Endothelial cell (in vitro differentiated cells): ENCODE results near the gene ZNF207. TPM values are rescaled to one million over a fixed set of nuclear protein-coding genes. Genes with fewer than 3 reads are reported as not detected.

Experiments
- DNase-seq: peaks from one replicate; pipeline ENCODE4 v3.0.0; 2021; ENCODE audit warnings: low spot score
- H3K27ac Mint-ChIP-seq: one replicate; pipeline ENCODE4 v1.8.0; 2021; ENCODE audit warnings: mixed read lengths, inconsistent platforms; ENCODE audit not compliant: unreplicated experiment
- H3K27me3 Mint-ChIP-seq: one replicate; pipeline ENCODE4 v1.8.0; 2021; ENCODE audit warnings: mild to moderate bottlenecking, moderate library complexity, mixed read lengths, inconsistent platforms; ENCODE audit not compliant: unreplicated experiment
- H3K36me3 Mint-ChIP-seq: one replicate; pipeline ENCODE4 v1.8.0; 2021; ENCODE audit warnings: mild to moderate bottlenecking, low read depth, mixed read lengths, inconsistent platforms; ENCODE audit not compliant: unreplicated experiment
- H3K4me1 Mint-ChIP-seq: one replicate; pipeline ENCODE4 v1.8.0; 2021; ENCODE audit warnings: mild to moderate bottlenecking, mixed read lengths, inconsistent platforms; ENCODE audit not compliant: unreplicated experiment
- H3K4me3 Mint-ChIP-seq: one replicate; pipeline ENCODE4 v1.8.0; 2021; ENCODE audit warnings: mild to moderate bottlenecking, mixed read lengths, inconsistent platforms; ENCODE audit not compliant: unreplicated experiment
- H3K9me3 Mint-ChIP-seq: one replicate; pipeline ENCODE4 v1.8.0; 2021; ENCODE audit warnings: mixed read lengths, inconsistent platforms; ENCODE audit not compliant: unreplicated experiment
- CTCF ChIP-seq: fragments of 200-600 bp; sonication (generic); IDR thresholded peaks from one replicate; pipeline ENCODE4 v1.5.0; 2021; ENCODE audit warnings: antibody characterized with exemption; ENCODE audit not compliant: unreplicated experiment
- total RNA-seq: library from RNA; stranded (reverse); fragmentation: NEBNext Ultra II Directional; extraction: Animal tissue kit (Norgen Biotek cat#: 25700); gene quantifications from one replicate; pipeline ENCODE4 v1.2.1, GENCODE V29; 2021; ENCODE audit not compliant: unreplicated experiment

The ZNF207 gene
- total RNA-seq, 1 donor from 2014 or later = 211 TPM

GRCh38 chr17:32335046-32335445, 14.9 kb upstream of the ZNF207 start:
- H3K27me3 Mint-ChIP-seq = no peaks in the 10 kb centered on the region
- H3K36me3 Mint-ChIP-seq = peaks cover 3% of the 10 kb centered on the region
- no peak overlapping the region for H3K4me3 Mint-ChIP-seq
- DNase-seq = no peak
- H3K9me3 Mint-ChIP-seq = no peaks in the 10 kb centered on the region
- H3K27ac Mint-ChIP-seq = no peak overlapping the region
- no peaks in the 10 kb centered on the region for H3K4me1 Mint-ChIP-seq
- TF ChIP-seq CTCF = no peak

- no peaks in the 10 kb centered on the region for H3K4me1 Mint-ChIP-seq
- H3K27me3 Mint-ChIP-seq = no peaks in the 10 kb centered on the region
- no peak overlapping the region for H3K27ac Mint-ChIP-seq
- peaks cover 3% of the 10 kb centered on the region for H3K36me3 Mint-ChIP-seq
- no peaks in the 10 kb centered on the region for H3K9me3 Mint-ChIP-seq
- TF ChIP-seq CTCF = no peak
- no peak overlapping the region for H3K4me3 Mint-ChIP-seq
- no peak for DNase-seq
These were observed 14.3 kb upstream of the ZNF207 start for GRCh38 chr17:32335687-32336086.

GRCh38 chr17:32341141-32341856, 8.7 kb upstream of the ZNF207 start:
- peaks cover 2% of the 10 kb centered on the region for H3K27me3 Mint-ChIP-seq
- H3K36me3 Mint-ChIP-seq = no peaks in the 10 kb centered on the region
- peak overlapping the region; percentile 97 for H3K4me3 Mint-ChIP-seq
- peak overlapping the region; percentile 32 for H3K27ac Mint-ChIP-seq
- no peaks in the 10 kb centered on the region for H3K9me3 Mint-ChIP-seq
- peaks cover 8% of the 10 kb centered on the region for H3K4me1 Mint-ChIP-seq
- no peak for TF ChIP-seq CTCF
- DNase-seq = no peak

- no peak for TF ChIP-seq CTCF
- H3K27ac Mint-ChIP-seq = peak within 1 kb of the TSS; percentile 32
- peaks cover 2% of the 10 kb centered on the region for H3K27me3 Mint-ChIP-seq
- DNase-seq = peak; percentile 58
- H3K36me3 Mint-ChIP-seq = no peaks in the 10 kb centered on the region
- H3K4me1 Mint-ChIP-seq = peaks cover 8% of the 10 kb centered on the region
- H3K9me3 Mint-ChIP-seq = no peaks in the 10 kb centered on the region
- peak within 1 kb of the TSS; percentile 97 for H3K4me3 Mint-ChIP-seq
These were observed 7.9 kb upstream of the ZNF207 start, which contains the start of gene C17orf75 for GRCh38 chr17:32341857-32342602. Gene C17orf75 (minus strand): TSS chr17:32342173. CDS start chr17:32342139, 34 bp downstream.
